ENCODE data around the gene NDFIP2.

DNA sequence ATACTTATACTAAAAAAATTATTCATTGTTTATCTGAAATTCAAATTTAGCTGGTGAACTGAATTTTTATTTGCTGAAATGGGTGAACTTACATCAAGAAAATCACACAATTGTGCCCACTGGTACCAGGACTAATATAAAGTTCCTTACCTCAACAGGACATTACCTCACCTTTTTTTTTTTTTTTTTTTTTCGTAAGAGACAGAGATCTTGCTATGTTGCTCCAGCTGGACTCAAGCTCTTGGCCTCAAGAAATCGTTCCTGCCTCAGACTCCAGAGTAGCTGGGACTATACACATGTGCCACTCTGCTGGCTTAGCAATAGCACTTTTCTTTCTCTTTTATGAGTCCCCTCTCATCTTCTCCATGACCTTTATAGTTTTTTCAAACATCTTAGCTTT is 22.5 kb upstream of the NDFIP2 start:
- TF ChIP-seq, protein P1, sequence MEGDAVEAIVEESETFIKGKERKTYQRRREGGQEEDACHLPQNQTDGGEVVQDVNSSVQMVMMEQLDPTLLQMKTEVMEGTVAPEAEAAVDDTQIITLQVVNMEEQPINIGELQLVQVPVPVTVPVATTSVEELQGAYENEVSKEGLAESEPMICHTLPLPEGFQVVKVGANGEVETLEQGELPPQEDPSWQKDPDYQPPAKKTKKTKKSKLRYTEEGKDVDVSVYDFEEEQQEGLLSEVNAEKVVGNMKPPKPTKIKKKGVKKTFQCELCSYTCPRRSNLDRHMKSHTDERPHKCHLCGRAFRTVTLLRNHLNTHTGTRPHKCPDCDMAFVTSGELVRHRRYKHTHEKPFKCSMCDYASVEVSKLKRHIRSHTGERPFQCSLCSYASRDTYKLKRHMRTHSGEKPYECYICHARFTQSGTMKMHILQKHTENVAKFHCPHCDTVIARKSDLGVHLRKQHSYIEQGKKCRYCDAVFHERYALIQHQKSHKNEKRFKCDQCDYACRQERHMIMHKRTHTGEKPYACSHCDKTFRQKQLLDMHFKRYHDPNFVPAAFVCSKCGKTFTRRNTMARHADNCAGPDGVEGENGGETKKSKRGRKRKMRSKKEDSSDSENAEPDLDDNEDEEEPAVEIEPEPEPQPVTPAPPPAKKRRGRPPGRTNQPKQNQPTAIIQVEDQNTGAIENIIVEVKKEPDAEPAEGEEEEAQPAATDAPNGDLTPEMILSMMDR (IDR thresholded peaks at IDR 0.05 in 8 of 11, conservative IDR thresholded peaks at IDR 0.05 in 3 of 11) = no peak
- TF ChIP-seq POLR2A (IDR thresholded peaks at IDR 0.05) = no peak

Measured in spleen (tissue), 7 donors.